ENCODE data around the gene CEMP1.

The CEMP1 gene

GRCh38 chr16:2527071-2527783 lies 4.0 kb downstream of the CEMP1 start:
- Mint-ChIP-seq H3K4me3 (no peak overlapping the region), H3K36me3 (ENCODE audit: low read depth) (peaks cover 10% of the 10 kb centered on the region), H3K27ac (no peak overlapping the region), H3K4me1 (no peaks in the 10 kb centered on the region), H3K27me3 (ENCODE audit: low read depth) (no peaks in the 10 kb centered on the region), H3K9me3 (no peaks in the 10 kb centered on the region)
- TF ChIP-seq CTCF (IDR thresholded peaks at IDR 0.05; ENCODE audit: unreplicated experiment in 3 of 3) = no peak

GRCh38 chr16:2526135-2526534 lies 5.1 kb downstream of the CEMP1 start:
- Mint-ChIP-seq H3K27ac (no peak overlapping the region), H3K4me1 (no peaks in the 10 kb centered on the region), H3K27me3 (ENCODE audit: low read depth) (peaks cover 4% of the 10 kb centered on the region), H3K36me3 (ENCODE audit: low read depth) (peaks cover 10% of the 10 kb centered on the region), H3K4me3 (no peak overlapping the region), H3K9me3 (no peaks in the 10 kb centered on the region)
- TF ChIP-seq CTCF (IDR thresholded peaks at IDR 0.05; ENCODE audit: unreplicated experiment in 3 of 3) = no peak

GRCh38 chr16:2524339-2524938 lies 6.8 kb downstream of the CEMP1 start:
- H3K27me3 Mint-ChIP-seq (ENCODE audit: low read depth) = peaks cover 5% of the 10 kb centered on the region
- peak overlapping the region in 1 of 3 experiments; percentile 53 for H3K27ac Mint-ChIP-seq
- peaks cover 7% of the 10 kb centered on the region for H3K4me1 Mint-ChIP-seq
- no peak for TF ChIP-seq CTCF (IDR thresholded peaks at IDR 0.05; ENCODE audit: unreplicated experiment in 3 of 3)
- peaks cover 16% of the 10 kb centered on the region for H3K36me3 Mint-ChIP-seq (ENCODE audit: low read depth)
- H3K9me3 Mint-ChIP-seq = no peaks in the 10 kb centered on the region
- H3K4me3 Mint-ChIP-seq = peak overlapping the region; percentile 40 to 62 (median 41)

GRCh38 chr16:2523801-2524231 lies 7.4 kb downstream of the CEMP1 start:
- H3K27ac Mint-ChIP-seq = peak overlapping the region in 1 of 3 experiments; percentile 53
- H3K36me3 Mint-ChIP-seq (ENCODE audit: low read depth) = peaks cover 16% of the 10 kb centered on the region
- TF ChIP-seq CTCF (IDR thresholded peaks at IDR 0.05; ENCODE audit: unreplicated experiment in 3 of 3) = no peak
- peak overlapping the region; percentile 41 to 51 (median 44) for H3K4me3 Mint-ChIP-seq
- H3K4me1 Mint-ChIP-seq = peaks cover 8% of the 10 kb centered on the region
- H3K27me3 Mint-ChIP-seq (ENCODE audit: low read depth) = peaks cover 5% of the 10 kb centered on the region
- H3K9me3 Mint-ChIP-seq = no peaks in the 10 kb centered on the region

- Mint-ChIP-seq H3K9me3 (no peaks in the 10 kb centered on the region), H3K27ac (peak overlapping the region in 2 of 3 experiments; percentile 76 to 85), H3K4me1 (peaks cover 25% of the 10 kb centered on the region), H3K4me3 (peak overlapping the region; percentile 87 to 91 (median 90)), H3K36me3 (ENCODE audit: low read depth) (peaks cover 21% of the 10 kb centered on the region), H3K27me3 (ENCODE audit: low read depth) (peaks cover 8% of the 10 kb centered on the region)
- no peak for TF ChIP-seq CTCF (IDR thresholded peaks at IDR 0.05; ENCODE audit: unreplicated experiment in 3 of 3)
These were observed 10.2 kb downstream of the CEMP1 start for GRCh38 chr16:2520784-2521531.
